NOMO-1 treated with DMSO at 0.1 percent for 48 hours (cell line): ENCODE measurements around the gene ACTR8.

ENCODE experiments used
- DNase-seq: peaks from one replicate; lab custom pipeline; 2025; ENCODE audit not compliant: unreplicated experiment; lab: John Stamatoyannopoulos, UW

The ACTR8 gene

DNA sequence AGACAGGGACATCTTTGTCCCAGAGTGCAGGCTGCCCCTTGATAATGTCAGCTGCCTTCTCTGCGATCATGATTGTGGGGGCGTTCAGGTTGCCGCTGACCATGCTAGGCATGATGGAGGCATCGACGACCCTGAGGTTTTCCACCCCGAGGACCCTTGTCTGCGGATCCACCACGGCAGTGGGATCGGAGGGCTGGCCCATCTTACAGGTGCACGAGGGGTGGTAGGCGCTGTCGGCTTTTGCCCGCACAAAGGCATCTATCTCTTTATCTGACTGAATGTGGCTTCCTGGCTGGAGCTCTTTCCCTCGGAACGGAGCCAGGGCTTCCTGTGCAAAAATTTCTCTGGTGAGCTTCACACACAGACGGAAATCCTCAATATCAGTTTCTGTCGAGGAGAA is 64.1 kb downstream of the ACTR8 start:
- no peak for DNase-seq

DNA sequence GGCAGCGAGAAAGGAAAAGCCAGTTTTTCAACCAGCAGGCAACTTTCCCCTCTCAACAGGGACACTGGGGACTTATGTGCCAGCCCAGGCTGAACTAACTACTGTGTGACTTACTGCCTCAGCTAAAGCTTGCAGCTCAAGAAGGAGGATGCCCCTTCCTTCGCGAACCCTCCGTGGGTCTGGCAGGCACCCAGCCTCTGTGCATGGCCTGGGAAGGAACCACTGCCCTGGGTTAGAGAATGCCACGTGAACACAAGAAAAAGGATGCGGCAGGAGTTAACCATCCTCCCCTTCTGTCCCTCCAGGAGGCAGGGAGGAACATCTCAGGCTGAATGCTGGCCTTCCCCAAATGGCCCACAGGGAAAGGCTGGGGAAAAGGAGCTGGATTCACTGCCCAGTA is 64.7 kb downstream of the ACTR8 start:
- no peak for DNase-seq
